NCI-H2196 treated with DMSO at 0.1 percent for 48 hours (cell line): Measurements from ENCODE around the gene PRSS27.

Experiments used
- DNase-seq: peaks from one replicate; lab custom pipeline; 2025; ENCODE audit not compliant: unreplicated experiment; lab: John Stamatoyannopoulos, UW

PRSS27 gene

DNA sequence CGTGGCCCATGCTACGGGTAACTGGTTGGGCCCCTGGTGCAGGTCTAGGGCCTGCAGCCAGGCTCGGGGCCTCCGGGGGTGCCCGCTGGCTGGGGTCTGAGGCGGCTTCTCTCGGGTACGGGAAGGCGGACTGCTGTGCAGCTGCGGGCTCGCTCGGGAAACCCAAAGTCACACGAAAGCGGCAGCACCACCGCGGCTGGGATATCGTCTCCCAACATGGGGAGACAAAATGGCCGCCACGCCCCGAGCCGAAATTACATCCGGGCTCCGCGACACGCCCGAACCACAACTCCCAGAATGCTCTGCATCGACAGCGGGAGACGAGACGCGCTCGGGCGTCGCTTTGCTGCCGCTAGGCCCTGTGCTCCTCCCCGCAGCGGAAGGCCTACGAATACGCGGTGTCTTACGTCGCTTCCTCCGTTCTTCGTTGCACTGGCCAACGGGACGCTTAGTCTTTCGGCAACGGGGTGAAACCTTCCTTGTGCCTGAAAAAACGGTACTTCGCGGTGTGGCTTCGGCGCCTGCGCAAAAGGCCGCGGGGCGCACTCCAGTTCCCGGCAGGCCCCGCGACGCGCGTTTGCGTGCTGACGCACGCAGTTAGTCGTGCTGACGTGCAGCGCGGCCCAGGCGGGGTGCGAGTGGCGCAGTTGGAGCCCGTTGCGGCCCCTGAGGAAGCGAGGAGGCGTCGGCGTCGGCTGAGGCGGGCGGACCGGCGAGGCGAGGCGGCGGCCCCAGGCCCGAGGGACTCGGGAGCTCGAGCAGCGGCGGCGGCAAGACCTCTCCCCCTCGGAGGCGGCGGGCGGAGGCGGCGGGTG is 32.2 kb upstream of the PRSS27 start, which contains the start of gene SRRM2:
SRRM2 (plus strand) TSS at position 604 of the 815 bp plus-strand sequence. CDS start 3,727 bp downstream, outside the sequence.
- DNase-seq, result peak; percentile 94

DNA sequence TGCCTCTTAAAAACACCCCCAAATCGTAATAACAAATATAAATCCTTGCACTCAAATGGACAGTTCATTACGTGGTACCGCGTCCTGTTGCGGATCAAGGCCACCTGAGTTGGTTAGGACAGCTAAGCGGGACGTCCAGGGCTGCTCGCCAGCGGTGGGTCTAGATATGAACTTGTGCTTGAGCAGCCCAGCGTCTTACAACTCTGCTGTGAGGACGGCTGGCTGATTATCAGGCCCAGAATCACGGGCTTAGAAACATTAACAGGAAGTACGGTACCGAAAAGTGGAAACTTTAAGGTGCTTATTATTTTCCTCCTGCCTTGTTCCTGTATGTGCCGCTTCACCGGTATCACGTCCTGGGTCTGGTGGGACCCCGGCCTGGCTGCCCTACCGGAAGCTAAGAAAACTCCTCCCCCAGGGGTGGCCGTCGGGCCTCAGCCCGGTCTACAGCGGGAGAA is 31.6 kb upstream of the PRSS27 start:
- DNase-seq, result no peak

DNA sequence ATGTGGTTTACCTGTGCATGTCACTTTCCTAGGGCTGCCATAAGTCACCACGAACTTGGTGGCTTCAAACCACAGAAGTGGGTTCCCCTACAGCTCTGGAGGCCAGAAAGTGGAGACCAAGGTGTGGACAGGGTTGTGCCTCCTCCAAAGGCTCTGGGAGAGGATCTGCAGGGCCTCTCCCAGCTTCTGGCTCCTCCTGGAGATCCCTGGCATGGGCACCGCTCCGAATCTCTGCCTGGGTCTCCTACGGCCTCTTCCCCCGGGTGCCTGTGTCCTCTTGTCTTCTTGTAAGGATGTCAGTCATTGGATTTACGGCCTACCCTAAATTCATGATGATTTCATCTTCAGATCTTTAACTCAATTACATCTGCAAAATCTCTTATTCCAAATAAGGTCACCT is 29.9 kb upstream of the PRSS27 start:
- DNase-seq, result no peak

DNA sequence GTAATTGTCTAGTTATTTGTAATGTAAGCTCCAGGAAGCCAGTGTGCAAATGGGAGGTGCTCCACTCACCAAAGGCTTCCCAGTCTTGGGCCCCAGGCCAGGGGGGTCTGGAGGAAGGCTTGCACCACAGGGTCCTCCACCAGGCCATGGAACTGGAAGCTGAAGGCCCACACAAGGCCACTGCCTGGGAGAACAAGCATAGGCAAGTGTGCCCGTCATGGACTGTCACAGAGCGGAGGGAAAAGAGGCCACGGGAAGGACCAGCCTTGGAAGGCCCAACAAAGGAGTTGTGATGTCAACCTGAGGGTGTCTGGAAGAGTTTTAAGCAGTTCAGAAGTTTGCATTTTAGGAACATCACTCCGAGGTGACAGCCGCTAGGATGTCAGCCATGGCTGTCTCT is 29.5 kb upstream of the PRSS27 start:
- no peak for DNase-seq

DNA sequence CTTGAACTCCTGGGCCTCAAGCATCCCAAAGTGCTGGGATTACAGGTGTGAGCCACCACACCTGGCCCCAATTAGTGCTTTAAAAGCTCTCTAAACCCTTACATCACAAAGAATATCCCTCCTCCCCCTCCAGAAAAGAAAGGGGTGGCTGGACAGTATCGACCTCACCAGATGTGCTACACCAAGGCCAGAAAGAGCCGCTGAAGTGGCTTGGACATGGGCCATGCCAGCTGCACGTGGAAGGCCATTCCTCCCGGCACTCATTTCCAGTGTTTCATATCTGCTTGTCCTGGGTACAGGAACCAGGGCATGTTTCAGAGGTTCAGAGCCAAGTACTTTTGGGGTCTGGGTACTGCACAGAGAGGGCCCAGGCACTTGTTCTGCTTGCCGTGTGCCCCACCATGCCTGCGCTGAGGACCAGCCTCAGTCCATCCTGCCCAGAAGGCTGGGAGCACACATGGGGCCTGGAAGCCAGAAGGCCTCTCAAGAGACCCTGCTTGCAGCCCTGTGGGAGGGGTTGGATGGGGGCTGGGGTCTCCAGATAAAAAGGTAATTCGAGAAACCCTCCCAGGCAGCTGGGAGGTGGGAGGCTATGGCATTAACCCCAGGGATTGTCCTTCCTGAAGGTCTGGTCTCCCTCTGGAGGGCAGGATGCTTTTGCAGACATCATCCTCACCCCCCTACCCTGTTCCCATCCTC is 28.9 kb upstream of the PRSS27 start:
- peak; percentile 85 for DNase-seq

DNA sequence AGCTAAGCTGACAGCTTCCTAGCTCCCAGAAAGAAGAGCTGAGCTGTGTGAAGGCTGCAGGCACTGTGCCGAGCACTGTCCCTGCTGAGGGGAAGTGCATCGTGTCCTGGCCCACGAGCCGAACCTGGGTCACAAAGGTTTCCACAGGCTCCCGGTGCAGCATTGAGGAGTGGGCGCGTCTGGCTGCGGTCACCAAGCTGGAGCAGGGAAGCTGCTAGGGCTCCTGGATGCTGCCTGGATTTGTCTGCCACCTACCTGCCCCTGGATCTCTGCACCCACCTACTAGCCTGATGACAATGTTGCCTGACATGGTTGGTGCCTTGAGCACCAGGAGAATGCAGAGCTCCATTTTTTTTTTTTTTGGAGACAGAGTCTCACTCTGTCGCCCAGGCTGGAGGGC is 25.9 kb upstream of the PRSS27 start:
- no peak for DNase-seq

DNA sequence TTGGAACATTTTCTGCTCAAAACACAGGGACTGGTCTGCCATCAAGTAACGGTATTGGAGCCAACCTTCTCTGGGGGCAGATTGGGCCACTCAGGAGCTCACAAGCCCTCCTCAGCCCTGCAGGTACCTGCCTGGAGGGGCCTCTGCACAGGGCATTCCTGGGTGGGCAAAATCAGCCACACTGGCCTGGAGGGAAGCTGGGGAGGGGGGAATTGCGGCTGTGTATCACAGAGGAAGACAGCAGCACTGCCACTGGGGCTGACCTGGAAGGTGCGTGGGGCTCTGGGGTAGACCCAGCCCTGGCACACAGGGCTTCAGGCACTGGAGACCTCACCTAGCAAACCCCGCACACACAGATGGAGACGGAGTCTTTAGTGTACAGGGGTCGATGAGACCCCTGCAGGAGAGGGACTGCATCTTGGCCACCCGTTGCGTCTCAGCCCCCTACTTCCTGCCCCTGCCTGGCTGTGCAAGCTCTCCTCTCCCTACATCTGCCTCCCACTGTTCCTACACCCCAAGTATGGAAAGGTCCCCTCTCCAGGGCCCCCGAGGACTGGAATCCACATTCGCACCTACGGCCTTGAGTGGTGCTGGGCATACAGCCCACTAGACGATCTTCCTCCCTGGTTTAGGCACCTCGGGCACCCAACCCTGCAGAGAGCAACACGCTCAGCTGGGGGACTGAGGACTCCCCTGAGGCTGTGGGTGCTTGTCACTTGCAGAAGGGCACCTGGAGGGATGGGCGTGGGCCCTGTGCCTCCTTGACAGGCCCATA is 25.3 kb upstream of the PRSS27 start:
- no peak for DNase-seq

DNA sequence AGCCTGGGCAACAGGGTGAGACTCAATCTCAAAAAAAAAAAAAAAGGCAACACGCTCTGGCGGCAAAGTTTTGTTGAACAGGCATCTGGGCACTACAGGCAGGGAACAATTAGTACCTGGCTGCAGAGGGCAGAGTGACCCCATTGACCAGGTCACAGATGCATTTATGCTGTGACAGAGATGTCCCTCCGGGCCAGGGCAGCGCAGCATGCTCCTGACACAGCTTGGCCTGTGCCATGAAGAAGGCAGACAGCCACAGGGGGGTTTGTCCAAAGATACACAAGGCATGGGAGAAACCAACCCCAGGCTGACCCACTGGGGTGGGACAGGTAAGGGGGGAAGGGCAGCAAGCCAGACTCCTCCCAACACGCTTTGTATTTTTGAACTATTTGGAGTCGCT is 24.7 kb upstream of the PRSS27 start:
- DNase-seq, result no peak

DNA sequence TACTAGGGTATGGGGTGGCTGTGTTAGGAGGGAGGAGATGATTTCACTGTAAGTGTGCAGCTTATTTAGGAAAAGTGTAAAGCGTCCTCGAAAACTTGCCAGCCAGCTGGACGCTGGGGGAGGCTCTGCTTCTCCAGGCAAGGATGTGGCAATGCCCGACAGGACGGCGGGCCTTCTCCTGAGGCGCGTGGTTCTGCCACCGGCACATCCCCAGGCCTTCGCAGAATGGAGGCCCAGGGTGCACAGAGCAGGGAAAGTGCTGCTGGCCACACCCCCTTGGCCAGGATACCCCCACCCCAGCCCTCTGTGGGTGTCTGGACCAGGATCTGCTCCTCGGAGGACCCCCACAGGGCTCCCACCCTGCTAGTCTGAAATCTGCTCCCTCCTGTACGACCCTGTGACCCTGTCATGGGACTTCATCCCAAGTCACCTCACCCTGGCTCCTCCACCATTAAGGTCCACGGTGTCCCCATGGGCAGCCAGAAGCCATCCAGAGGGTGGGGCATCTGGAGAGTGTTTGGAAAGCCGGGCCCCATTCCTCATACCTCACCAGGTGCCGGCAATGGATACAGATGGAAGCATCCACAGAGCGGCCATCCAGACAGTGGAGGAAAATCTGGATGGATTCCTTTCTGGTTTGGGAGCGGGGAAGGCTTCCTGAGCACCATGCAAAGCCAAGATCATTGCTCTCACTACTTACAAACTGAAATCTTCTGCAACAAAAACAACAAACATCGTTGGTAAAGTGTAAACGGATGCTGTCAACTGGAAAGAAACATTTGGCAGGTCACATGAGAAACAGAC is 23.2 kb upstream of the PRSS27 start:
- DNase-seq, result no peak

DNA sequence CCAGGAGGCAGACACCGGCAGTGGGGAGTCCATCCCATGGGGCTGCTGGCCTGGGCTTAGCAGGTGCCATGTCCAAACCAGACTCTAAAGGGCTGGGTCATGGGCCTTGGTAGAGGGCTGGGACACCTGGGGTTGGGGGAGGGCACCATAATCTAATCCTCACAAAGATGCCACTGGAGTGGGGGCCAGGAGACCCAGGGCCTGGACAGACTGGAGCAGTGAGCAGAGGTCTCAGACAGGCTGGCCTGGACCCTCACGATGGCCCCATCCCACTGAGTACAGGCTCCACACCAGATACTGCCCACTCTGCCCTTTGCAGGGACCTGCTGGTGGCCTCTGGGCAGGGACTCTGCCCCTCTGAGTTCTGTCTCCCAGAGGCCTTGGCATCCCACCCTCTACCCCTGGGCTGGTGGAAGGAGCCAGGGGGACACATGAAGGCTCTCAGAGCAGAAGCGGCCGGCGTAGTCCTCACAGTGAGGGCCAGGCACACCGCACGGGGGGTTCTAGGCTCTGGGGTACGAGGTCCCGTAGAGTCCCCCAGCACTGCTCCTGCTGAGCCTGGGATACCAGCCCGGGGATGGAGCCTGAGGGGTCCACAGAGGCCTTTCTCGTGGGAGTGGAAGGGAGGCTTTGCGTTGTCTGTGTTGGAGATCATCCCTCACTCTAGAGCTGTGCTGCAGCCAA is 22.4 kb upstream of the PRSS27 start:
- DNase-seq, result no peak

DNA sequence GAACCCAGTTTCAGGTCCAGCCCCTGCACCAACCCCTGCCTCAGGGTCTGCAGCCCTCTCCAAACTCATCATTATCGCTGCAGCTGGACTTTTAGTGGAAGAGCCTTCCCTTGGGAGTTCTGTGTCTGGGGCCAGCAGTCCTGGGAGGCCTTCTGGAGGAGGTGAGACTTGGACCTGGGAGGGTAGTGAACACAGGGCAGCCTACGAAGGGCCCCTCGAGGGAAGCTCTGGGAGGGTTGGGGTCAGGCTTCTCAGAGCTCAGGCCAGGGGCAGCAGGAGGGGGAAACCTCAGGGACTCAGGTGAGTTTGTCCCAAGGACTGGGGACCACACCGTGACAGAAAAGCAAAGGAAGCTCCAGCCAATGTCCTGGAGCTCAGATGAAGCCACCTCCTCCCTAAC is 21.1 kb upstream of the PRSS27 start:
- no peak for DNase-seq

DNA sequence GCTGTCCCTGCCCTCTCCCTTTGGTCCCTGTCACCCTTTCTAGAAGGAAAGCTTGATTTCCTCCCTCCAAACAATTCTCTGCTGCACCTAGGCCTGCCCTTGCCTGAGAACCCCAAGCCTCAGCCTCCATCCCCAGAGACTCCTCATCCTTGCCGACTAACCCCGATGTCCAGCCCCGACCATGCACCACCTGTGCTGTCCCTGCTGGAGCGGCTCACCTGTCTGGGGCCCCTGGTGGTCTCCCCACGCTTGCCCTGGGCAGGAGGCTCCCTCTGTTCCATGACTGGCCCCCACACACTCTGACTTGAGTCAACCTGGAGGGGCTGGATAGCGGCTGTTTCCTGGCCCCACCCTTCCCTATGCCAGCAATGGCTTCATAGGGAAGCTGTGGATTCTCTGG is 20.5 kb upstream of the PRSS27 start:
- DNase-seq, result no peak

DNA sequence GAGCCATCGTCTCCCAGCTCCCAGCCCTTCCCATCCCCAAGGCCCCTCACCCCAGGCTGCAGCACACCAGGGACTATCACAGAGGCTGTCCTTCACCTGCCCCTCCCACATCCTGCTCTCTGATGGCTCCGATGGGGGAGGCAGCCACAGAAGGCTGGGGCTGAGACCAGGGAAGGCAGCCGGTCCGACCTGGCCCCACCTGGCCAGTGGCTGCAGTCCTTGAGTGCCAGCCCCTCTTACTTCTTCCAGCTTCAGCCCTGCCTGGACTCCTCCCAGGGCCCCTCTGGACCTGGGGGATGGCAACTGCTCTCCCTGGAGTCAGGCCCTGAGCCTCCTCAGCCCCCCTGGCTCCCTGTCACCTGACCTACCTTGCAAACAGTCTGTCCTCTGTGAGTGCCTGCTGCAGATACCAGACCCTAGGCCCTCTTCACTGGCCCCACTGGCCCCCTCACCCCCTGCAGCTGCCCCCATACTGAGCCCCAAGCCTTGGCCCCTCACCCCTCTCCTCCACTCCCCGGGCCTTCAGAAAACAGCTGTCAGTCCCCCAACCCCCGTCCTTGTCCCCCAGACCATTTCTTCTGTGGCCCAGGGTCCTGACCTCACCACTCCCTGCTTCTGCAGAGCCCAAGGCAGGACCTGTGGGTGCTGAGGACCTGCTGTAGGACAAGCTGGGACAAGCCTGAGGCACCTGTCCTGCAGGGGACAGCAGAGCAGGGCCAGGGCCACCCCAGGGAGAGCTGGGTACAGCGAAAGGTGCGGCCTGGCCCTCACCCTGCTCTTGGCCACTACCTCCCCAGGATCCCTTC is 19.8 kb upstream of the PRSS27 start:
- no peak for DNase-seq

DNA sequence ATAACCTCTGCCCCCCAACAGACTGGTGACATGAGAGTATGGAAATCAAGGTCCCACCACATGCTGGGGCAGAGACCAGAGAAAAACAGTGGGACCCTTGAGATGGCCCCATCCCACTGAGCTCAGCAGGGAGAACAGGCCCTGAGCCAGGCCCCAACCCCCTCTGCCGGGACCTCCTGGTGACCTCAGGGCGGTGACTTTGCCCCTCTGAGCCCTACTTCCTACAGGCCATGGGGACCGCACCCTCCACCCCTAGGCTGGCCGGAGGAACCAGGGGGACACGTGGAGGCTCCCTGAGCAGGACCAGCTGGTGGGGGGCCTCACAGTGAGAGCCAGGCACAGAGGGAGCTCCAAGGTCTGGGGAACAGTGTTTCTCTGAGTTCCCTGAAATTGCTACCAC is 18.6 kb upstream of the PRSS27 start:
- DNase-seq, result no peak

DNA sequence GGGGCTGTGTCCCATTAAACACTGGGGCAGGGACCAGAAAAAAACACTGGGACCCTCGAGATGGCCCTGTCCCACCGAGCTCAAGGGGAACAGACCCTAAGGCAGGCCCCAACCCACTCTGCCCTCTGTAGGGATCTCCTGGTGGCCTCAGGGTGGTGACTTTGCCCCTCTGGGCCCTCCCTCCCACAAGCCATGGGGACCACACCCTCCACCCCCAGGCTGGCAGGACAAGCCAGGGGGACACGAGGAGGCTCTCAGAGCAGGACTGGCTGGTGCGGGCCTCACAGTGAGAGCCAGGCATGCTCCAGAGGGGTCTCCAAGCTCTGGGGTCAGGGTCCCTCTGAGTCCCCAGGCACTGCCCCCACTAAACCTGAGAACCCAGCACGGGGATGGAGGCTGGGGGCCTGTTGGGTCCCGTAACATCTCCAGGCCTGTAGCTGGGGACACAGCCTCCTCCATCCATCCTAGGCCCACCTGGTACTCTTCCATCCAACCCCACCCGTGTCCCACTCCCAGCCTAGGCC is 17.9 kb upstream of the PRSS27 start:
- no peak for DNase-seq

DNA sequence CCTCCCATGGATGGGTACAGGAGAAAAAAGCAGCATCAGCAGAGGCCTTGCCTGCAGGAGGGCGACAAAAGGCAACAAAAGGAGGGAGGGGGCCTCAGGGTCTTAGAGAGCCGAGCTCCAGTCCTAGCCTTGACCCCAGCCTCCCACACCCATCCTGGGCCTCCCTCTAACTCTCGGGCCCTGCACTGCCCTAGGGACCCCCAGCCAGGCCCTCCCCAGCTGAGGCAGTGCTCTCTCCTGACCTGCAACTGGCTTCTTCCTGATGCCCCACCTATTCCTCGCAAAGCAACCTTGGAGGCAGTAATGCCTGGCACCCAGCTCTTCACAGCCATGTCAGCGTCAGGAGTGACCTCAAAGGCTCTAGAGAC is 17.2 kb upstream of the PRSS27 start:
- no peak for DNase-seq

DNA sequence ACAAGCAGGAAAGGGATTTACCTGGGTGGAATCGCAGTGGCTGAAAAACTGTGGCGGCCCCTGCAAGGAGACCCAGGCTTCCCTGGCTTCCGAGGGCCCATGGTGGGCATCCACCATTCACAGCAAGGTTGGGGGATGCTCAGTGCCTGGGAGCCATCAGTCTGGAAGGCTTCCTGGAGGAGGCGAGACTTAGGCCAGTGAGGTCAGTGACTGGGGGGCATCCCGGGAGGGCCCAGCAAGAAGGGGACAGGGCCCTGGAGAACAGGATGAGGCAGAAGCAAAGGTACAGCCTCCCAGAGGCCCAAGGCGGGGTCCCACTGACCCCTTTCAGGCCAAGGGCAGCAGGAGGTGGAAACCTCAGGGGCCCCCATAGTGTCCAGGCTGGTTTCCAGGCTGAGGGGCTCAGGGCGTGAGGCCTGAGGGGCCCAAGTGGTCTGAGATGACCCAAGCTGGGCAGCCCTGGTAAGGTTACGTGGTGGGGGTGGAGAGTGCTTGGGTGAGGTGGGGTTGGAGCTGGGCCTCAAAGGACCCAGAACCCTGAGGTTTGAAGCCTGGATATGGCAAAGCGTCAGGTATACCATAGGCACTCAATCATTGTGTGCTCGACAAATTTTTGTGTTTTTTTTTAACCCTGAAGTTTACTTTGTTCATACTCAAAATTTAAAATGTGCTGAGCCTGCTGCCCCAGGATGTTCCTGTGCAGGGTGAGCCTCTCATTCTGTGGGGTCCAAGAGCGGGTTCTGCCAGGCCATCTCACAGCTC is 16.6 kb upstream of the PRSS27 start:
- DNase-seq, result no peak

DNA sequence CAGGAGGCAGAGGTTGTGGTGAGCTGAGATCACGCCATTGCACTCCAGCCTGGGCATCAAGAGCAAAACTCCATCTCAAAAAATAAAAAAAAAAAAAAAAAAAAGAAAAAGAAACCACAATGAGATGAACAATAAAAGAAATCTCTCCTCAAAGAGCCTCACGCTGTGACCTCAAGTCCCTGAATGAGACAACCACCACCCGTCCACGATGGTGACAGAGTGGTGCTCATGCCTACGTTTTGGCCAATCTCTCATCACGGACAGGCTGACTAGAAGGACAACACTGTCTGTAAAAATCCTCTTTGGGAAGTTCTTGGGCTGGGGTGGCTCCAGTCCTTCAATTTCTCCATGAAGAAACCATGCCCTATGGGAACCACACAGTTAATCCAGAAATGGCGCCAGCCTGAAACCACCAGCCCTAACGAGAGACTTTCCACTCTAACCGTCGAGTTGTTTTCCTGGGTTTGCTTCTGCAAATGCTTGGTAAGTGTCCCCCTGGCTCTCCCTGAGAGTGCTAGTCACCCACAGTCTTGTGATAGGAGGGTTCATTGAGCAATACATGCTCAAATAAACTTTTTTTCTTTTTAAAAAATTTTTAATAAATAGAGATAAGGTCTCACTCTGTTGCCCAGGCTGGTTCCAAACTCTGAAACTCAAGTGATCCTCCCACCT is 15.0 kb upstream of the PRSS27 start:
- DNase-seq, result no peak
